Nucleus accumbens (tissue), 56 donors: ENCODE data around the gene DNAH9.
"Not testable (repeated sequence)": the region's sequence is repeated elsewhere in the genome, so short reads cannot be mapped to it uniquely, and the experiment has no call there.

Experiments
- DNase-seq, 56 donors: peaks; one replicate each; lab custom pipeline; 2025; lab: John Stamatoyannopoulos, UW

The DNAH9 gene

GRCh38 chr17:11950771-11951519, 352.7 kb downstream of the DNAH9 start:
- no peak for DNase-seq

- no peak for DNase-seq
Measured at GRCh38 chr17:11952610-11953009, 354.3 kb downstream of the DNAH9 start.

GRCh38 chr17:11953924-11954323, 355.7 kb downstream of the DNAH9 start:
- DNase-seq = no peak

- no peak for DNase-seq
Measured at GRCh38 chr17:11954936-11955335, 356.7 kb downstream of the DNAH9 start.

- DNase-seq = no peak
Measured at GRCh38 chr17:11969565-11969964, 371.3 kb downstream of the DNAH9 start.

GRCh38 chr17:11972741-11973140, 374.5 kb downstream of the DNAH9 start:
- DNase-seq = not testable (repeated sequence)

- DNase-seq = no peak
Measured at GRCh38 chr17:11979795-11980194, 381.5 kb downstream of the DNAH9 start.

GRCh38 chr17:11980813-11981212, 382.5 kb downstream of the DNAH9 start:
- DNase-seq = no peak

- no peak for DNase-seq
Measured at GRCh38 chr17:11981862-11982261, 383.6 kb downstream of the DNAH9 start.

GRCh38 chr17:11986179-11986941, 388.1 kb downstream of the DNAH9 start:
- peak in 2 of 56 donors; percentile 0 to 21 for DNase-seq

- no peak for DNase-seq
Measured at GRCh38 chr17:11986942-11987329, 388.7 kb downstream of the DNAH9 start.

GRCh38 chr17:11990363-11990983, 392.2 kb downstream of the DNAH9 start:
- no peak for DNase-seq

- DNase-seq = no peak
Measured at GRCh38 chr17:11991461-11991860, 393.2 kb downstream of the DNAH9 start.

GRCh38 chr17:11996722-11997146, 398.5 kb downstream of the DNAH9 start:
- peak in 25 of 56 donors; percentile 34 to 82 (median 64) for DNase-seq

- peak; percentile 62 to 97 (median 92) for DNase-seq
Measured at GRCh38 chr17:11997147-11997971, 399.1 kb downstream of the DNAH9 start, which contains the start of gene ZNF18. ZNF18 (minus strand) TSS chr17:11997475; CDS start chr17:11992829, 4,646 bp downstream.

- DNase-seq = no peak
Measured at GRCh38 chr17:11997972-11998233, 399.6 kb downstream of the DNAH9 start.

GRCh38 chr17:11999696-12000095, 401.4 kb downstream of the DNAH9 start:
- DNase-seq = no peak

GRCh38 chr17:12007466-12007865, 409.2 kb downstream of the DNAH9 start:
- DNase-seq = no peak
